ENCODE data around the gene HS1BP3.
A peak's percentile ranks its signal among the peaks of the same experiment; 100 is the strongest.

HS1BP3 gene

GRCh38 chr2:20596193-20596972 is 54.5 kb downstream of the HS1BP3 start:
- no peak for DNase-seq

GRCh38 chr2:20595439-20596192 is 55.3 kb downstream of the HS1BP3 start:
- DNase-seq: peak in 1 of 2 donors; percentile 25

GRCh38 chr2:20594957-20595356 is 55.9 kb downstream of the HS1BP3 start:
- no peak for DNase-seq

DNA sequence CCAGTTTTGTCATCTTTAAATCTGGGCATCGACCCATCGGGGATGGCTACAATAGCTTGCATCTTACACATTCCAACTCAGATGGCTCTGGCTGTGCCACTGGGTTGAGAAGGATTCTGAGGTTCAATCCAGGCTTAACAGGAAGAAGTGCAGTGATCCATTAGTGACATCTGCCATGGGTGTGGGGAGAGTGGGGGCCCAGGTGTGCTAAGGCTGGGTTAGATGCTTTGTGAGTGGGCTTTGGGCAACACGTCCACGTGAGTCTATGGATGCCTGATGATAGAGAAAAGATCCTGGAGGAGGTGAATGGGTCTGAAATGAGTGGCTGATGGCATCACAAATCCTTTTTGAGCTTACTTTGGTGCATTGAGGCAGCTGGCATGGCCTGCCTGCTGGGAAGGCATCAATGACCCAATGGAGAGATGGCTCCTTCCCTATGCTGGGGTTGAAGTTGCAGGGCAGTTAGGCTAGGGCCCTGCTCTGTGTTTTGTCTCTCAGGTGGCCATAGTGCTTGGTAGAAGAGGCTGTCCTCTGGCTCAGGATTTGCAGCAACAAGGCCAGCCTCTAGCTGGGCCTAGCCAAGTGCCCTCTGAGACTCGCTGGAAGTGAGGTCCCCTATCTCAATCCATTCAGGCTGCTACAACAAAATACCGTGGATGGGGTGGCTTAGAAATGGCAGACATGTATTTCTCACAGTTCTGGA is 56.7 kb downstream of the HS1BP3 start:
- no peak for DNase-seq

- DNase-seq: no peak
Observed at GRCh38 chr2:20593072-20594034, 57.5 kb downstream of the HS1BP3 start.

DNA sequence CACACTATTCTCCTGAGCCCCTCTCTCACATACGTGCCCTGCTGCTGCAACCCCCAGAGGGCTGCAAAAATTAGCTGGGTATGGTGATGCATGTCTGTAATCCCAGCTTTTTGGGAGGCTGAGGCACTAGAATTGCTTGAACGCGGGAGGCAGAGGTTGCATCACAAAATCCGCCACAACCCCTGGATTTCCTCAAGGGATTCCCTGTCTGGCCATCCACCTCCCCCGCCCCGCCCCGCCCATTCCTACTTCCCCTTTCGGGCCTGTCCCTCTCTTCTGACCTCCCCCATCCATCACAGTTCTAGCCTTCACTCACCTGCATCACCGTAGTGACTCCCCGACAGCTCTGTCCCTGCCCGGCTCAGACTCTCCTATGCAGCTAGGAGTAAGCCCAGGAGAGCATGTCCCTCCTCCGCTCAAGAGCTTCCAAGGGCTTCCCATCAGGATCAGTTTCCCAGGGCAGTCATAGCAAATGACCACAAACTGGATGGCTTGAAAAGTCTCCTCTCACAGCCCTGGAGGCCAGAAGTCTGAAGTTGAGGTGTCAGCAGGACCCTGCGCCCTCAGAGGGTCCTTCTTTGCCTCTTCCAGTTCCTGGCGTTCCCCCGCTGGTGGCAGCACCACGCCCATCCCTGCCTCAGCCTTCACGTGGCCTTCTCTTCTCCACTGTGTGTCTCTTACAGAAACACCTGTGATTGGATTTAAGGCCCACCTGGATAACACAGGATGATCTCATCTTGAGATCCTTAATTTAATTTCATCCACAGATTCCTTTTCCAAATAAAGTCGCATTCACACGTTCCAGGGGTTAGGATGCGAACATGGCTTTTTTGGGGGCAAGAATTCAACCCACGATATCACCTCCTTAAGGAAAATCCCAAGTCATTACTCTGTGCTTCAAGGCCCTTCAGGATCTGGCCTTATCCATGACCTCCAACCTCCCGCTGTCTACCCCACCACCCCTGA is 58.5 kb downstream of the HS1BP3 start:
- no peak for DNase-seq

GRCh38 chr2:20590704-20591515 is 60.0 kb downstream of the HS1BP3 start:
- DNase-seq: no peak

- no peak for DNase-seq
Observed at GRCh38 chr2:20589975-20590703, 60.8 kb downstream of the HS1BP3 start.

DNA sequence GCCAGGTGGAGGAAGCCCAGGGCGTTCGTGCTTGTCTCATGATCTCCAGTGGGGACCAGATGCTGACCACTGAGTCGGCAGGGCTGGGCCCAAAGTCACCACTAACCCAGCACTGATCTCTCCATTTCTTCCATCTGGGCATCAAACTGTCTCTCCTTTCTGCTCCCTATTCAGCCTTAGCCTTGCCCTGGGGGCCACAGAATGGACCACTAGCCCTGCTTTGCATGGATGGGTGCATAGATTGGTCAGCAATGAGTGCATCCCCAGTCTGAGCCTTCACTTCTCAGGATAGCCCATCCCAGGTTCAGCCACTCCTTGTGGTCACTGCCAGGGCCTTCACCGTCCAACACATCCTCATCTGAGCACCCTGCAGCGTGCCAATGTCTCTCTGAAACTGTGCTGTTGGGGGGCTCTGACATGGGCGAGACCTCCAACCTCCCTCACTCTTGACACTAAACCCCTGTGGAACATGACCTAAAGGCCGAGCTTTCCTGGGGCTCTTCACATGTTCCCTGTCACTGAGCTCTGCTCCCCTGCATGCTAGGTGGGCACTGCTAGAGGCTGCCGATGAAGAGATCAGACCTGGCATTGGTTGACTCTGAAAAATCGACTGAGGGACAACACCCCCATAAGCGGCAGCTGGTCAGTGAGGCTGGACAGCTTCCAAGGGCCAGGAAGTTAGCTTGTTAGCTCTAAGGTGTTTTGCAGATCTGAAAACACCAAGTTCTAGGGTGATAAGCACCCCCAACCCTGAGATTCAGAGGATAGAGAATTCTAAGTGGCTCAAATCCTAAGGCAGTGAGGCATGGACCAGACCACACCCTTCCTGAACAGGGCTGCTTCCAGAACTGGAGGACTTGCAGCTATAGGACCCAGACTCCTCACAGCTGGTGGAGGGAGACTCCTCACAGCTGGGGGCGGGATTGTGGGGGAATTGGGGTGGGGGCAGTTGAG is 61.7 kb downstream of the HS1BP3 start:
- DNase-seq: no peak

DNA sequence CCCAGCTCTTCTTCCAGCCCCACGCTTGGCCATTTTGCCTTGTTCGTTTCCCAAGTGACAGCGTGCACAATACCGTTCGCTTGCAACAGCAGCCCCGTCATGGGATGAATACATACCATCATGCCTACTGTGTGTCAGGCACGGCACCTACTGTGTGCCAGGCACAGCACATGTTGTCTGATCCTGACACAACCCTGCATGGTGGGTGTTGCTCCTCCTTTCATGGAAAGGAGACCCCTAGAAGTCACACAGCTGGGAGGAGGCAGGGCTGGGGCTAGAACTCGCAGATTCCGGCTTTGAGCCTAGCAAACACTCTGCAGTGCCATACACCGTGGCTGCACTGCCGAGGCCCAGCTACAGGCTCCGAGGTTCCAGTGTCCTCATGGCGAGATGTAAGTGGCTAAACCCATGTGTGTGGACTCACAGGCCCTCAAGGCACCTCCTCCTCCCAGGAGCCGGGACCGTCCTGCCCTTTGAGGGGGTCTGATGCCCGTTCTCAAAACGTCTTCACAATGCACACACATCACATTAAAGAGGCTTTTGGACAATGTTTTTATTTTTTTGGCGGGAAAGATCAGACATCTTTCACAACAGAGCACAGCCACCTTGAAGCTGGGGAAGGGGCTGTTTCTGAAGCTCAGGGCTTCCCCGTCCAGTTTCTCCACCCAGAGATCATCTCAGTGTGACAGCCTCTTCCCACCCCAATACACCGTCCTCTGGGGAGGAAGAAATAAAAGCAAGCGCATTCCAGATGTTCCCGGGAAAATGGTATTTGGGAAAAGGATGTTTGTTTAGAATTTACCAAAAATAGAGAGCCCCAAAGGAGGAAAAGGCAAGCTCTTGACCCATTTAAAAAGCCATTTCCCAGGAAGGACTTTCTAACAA is 64.9 kb downstream of the HS1BP3 start:
- no peak for DNase-seq

GRCh38 chr2:20585359-20585709 is 65.6 kb downstream of the HS1BP3 start:
- no peak for DNase-seq

- DNase-seq: no peak
Observed at GRCh38 chr2:20584399-20585358, 66.2 kb downstream of the HS1BP3 start.

DNA sequence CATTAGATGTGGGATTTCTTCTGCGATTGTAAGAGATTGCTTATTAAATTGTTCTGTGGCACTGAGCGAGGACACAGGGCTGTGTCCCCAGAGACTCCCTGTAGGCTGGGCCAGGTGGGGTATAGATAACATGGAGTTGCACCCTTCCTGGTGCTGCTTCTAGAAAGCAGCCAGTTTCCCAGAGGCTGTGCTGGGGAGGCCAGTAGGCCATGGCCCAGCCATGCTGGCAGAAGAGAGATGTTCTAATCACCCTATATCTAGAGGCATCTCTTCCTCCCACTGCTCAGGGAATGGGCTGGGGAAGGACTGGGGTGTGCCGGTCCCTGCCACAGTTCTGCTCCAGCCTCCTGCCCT is 66.9 kb downstream of the HS1BP3 start:
- no peak for DNase-seq

DNA sequence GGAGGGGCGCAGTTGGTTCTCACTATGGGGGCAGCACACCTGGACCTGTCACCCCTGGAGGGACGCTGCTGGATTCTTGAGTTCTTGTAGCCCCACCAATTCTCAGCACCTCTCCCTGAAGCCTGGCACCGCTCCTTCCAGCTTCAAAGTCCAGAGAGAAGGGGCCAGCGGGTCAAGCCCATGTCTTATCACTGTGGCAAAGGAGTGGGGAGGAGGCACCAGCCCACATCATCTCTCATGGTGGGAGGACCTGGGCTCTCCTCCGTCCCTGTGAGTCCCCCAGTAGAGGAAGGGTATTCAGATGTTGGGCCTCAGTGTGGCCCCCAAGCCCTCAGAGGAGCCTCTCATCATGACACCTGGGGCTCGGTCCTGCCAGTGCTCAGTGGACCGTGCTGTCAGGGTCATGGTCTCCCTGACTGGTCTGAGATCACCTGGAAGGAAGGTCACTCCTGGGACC is 67.4 kb downstream of the HS1BP3 start:
- no peak for DNase-seq

- DNase-seq: no peak
Observed at GRCh38 chr2:20582600-20583221, 68.2 kb downstream of the HS1BP3 start.

Data from bone marrow (tissue), 2 donors.